NB4 (cell line): ENCODE data around the gene SGMS1.

Experiments
- DNase-seq: peaks from one replicate; pipeline ENCODE4 v3.0.0; 2010; ENCODE audit warnings: low read depth
- H3K4me3 ChIP-seq: one replicate; pipeline ENCODE4 v1.5.1; 2011; ENCODE audit warnings: mild to moderate bottlenecking, low read depth, low read length, moderate library complexity
- MAX ChIP-seq: IDR thresholded peaks from 2 replicates; pipeline ENCODE4 v1.6.1; 2011; ENCODE audit warnings: low read depth, low read length
- MYC ChIP-seq: IDR thresholded peaks from 2 replicates; pipeline ENCODE4 v1.6.1; 2011; ENCODE audit warnings: low read depth, low read length
- POLR2A ChIP-seq: IDR thresholded peaks from 2 replicates; pipeline ENCODE4 v1.6.1; 2011; ENCODE audit warnings: mild to moderate bottlenecking; ENCODE audit not compliant: insufficient read length; ENCODE audit errors: extremely low read depth
- TF ChIP-seq, protein P1 (sequence below): IDR thresholded peaks from one replicate; pipeline ENCODE4 v1.5.1; 2012; ENCODE audit warnings: low read depth, low read length

The SGMS1 gene

DNA sequence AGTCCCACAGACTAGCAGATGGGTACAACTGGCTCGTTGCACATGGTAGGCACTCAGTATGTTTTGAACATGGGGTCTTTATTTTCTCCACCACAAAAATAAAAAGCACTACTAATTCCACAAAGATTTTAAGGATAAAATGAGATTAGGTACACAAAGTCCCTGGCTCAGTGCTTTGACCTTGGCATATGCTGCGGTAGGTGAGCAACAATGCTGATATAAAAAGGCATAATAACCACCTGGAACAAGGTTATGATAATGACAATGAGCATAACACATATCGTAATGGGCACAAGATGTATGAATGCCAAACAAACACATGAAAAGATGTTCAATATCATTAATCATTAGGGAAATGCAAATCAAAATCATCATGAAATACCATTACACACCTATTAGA is 26.9 kb downstream of the SGMS1 start:
- no peak overlapping the region for H3K4me3 ChIP-seq

GRCh38 chr10:50596456-50596855 is 27.3 kb downstream of the SGMS1 start:
- TF ChIP-seq MYC (no peak), MAX (no peak), POLR2A (no peak)
- TF ChIP-seq, protein P1, sequence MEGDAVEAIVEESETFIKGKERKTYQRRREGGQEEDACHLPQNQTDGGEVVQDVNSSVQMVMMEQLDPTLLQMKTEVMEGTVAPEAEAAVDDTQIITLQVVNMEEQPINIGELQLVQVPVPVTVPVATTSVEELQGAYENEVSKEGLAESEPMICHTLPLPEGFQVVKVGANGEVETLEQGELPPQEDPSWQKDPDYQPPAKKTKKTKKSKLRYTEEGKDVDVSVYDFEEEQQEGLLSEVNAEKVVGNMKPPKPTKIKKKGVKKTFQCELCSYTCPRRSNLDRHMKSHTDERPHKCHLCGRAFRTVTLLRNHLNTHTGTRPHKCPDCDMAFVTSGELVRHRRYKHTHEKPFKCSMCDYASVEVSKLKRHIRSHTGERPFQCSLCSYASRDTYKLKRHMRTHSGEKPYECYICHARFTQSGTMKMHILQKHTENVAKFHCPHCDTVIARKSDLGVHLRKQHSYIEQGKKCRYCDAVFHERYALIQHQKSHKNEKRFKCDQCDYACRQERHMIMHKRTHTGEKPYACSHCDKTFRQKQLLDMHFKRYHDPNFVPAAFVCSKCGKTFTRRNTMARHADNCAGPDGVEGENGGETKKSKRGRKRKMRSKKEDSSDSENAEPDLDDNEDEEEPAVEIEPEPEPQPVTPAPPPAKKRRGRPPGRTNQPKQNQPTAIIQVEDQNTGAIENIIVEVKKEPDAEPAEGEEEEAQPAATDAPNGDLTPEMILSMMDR: no peak
- H3K4me3 ChIP-seq: no peak overlapping the region
- no peak for DNase-seq

More for the DNA sequence above, 26.9 kb downstream of the SGMS1 start:
- TF ChIP-seq, protein P1: no peak
- TF ChIP-seq MAX: no peak
- TF ChIP-seq POLR2A: no peak
- TF ChIP-seq MYC: no peak
- no peak for DNase-seq

DNA sequence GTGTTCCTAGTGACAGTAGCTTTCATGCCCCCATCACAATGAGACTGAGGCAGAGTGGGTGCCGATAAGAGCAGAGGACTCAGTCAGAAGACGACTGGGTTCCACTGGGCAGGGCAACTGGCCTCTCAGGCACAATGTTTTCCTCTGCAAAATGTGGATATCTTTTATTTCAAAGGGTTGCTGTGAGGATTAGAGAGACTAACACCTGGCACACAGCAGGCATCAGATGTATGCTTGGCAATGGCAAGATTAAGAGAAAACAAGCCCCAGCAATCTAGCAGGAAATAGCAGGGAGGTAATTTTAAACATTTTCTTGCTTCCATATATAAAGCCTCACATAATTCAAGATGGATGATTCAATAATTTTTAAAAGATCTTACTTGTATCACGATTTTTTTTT is 28.0 kb downstream of the SGMS1 start:
- no peak for DNase-seq
- TF ChIP-seq, protein P1: no peak
- no peak for TF ChIP-seq POLR2A
- TF ChIP-seq MAX: no peak
- TF ChIP-seq MYC: no peak
- H3K4me3 ChIP-seq: no peak overlapping the region

GRCh38 chr10:50593523-50594376 is 30.0 kb downstream of the SGMS1 start:
- DNase-seq: no peak
- no peak overlapping the region for H3K4me3 ChIP-seq
- no peak for TF ChIP-seq MYC
- no peak for TF ChIP-seq POLR2A
- TF ChIP-seq, protein P1: no peak
- TF ChIP-seq MAX: no peak

DNA sequence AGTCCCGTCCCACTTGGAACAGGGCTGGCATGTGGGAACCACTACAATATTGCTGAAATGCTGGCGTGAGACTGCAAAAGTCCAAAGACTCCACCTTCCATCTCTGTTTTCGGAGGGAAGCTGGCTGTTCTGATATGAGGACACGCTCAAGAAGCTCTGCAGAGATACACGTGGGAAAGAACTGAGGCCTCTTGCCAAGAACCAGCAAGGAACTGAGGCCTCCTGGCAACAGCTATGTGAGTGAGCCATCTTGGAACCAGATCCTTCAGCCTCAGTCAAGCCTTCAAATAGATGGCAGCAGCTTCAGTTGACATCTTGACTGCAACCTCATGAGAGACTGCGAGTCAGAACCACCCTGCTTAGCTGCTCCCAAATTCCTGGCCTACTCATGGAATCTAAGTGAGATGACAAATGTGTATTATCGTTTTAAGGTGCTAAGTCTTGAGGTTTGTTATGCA is 30.8 kb downstream of the SGMS1 start:
- DNase-seq: no peak
- TF ChIP-seq MAX (no peak), POLR2A (no peak), MYC (no peak)
- TF ChIP-seq, protein P1: no peak
- H3K4me3 ChIP-seq: no peak overlapping the region
